ENCODE data around the gene SLC35D3. TPM values are rescaled to one million over a fixed set of nuclear protein-coding genes. Genes with fewer than 3 reads are reported as not detected.
"Not testable (repeated sequence)": the region's sequence is repeated elsewhere in the genome, so short reads cannot be mapped to it uniquely, and the experiment has no call there.

The SLC35D3 gene
- total RNA-seq, 1 donor from 2014 or later, result not detected

DNA sequence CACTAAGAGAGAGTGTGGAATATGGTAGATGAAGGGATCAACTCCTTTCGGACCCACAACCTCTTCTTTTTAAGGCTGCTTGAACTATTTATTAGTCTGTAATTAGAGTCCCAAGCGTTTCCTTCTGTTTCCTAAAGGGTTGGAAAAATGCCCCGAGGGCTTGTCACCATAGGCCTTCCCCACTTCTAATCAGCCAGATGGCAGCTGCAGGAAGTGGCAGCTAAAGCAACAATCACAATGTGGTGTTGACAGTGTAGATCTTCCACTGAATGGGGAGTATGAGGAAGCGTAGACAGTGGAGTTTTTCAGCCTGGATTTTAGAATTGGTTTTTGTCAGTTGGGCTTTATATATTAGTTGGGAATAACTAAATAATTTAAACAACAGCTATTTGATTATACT lies 40.6 kb downstream of the SLC35D3 start:
- DNase-seq (ENCODE audit: extremely low read depth, low read depth, low spot score), result no peak

DNA sequence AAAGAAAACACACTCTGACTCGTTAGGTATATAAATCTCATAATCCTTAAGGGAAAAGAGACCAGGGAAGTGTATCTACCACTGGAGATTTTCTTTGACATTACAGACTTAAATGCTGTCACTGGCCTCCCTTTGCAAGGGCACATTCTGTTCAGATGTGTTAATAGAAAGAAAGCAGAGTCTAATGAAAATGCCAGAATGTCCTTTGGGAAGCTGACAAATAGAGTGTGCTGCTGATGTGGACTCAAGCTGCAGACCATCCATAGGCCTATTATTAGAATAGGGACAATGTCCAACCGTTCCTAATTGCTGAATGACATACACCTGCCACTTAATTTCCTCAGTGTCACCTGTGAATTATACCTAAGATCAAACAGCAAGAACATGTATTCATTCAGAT lies 41.2 kb downstream of the SLC35D3 start:
- no peak for DNase-seq (ENCODE audit: extremely low read depth, low read depth, low spot score)

DNA sequence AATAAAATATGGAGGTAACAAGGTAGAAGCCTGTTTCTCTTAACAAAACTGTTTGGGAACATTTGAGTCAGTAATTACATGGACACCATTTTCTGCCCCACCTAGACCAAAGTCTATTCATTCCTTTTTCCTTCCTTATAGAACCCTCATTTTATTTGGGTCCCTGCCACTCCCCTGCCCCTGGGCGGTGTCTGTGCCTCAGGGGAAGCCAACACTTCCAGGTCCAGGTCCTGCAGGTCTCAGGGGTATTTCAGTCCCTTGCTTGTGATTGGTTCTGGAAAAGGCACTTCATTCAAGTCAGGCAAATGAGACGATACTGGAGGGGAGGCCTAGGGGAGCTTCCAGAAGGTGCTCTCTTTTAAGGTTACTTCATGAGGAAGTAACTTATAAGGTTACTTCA lies 42.3 kb downstream of the SLC35D3 start:
- no peak for DNase-seq (ENCODE audit: extremely low read depth, low read depth, low spot score)

DNA sequence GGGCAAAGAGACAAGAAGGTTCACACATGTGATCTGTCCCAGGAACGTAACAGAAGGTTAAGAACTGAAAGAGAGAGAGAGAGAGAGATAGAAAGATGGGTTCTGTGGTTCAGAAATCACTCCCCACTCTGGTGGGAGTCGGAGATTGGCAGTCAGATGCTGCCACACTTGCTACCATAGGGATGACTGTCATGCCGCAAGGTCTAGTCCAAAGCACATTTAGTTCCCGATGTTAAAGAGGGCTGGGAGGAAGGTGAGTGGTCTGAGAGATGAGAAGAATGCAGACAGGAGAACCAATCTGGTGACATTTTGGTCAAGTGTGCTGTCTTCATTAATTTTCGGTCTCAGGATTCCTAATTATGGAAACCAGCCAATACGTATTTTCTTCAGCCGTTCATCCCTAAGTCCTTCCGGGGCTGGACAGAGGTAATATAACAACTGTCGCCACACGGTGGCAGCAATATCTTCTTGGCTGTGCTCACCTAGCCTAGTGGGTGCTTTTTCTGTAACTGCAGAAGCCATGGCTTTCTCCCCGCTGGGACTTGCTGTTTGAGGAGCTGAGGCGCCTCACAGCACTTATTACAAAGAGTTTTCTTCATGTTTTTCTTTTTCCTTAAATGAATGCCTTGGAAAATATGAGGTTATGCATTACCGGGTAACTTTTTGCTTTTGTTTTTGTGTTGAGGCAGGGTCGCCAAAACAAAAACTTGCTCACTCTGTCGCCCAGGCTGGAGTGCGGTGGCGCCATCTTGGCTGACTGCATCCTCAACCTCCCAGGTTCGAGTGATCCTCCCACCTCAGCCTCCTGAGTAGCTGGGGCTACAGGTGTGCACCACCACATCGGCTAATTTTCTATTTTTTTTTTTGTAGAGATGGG lies 46.0 kb downstream of the SLC35D3 start:
- DNase-seq (ENCODE audit: extremely low read depth, low read depth, low spot score), result peak; percentile 23

DNA sequence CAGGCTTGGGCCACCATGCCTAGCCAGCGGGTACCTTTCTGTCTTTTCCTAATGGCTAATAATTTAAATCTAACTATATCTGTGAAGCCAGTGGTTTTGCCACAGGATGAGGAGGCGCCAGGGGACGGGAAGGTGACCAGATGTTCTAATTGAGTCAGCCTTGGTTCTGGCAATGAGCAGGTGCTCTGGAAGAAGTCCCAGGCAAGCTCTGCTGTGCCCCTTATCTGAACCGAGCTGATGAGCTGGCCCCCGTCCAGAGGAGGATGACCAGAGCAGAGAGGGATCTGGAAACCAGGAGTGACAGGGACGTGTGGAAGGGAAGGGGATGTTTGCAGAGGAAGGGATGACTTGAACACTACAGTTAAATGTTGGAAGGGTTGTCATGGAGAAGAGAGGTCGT lies 46.7 kb downstream of the SLC35D3 start:
- no peak for DNase-seq (ENCODE audit: extremely low read depth, low read depth, low spot score)

DNA sequence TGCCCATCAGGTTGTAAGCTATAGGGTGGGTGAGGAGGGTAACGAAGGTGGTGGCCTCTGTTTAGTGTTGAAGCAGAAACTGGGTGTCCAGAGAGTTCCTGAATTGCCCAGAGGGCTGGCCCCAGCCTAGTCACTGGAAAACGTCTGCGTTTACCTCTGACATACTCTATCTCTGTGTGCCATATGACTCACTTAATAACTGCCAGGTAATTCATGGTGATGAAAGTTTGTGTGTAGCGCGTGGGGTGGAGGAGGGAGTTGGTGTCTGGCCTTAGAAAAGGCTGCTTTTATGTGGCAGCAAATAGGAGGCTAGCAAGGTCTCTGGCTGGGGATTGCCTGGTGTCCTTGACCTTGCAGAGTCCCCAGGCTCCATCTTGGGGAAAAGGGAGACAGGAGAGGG lies 47.3 kb downstream of the SLC35D3 start:
- no peak for DNase-seq (ENCODE audit: extremely low read depth, low read depth, low spot score)

DNA sequence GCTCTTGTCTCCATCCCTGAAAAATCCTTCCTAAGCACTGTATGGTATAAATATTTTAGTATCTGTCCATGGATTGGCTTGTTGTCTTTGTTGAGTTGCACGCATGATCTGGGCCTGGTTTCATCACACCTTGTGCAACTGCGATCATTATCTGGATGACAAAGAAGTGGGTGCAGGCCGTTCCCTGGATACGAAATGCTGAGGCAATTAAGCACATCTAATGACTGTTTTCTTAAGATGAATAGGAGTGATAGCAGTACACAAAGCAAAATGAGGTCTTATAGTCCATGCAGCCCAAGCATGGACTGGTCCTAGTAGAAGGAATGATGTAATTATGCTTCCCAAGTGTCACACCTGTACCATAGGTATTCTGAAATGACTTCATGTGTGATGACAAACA lies 47.8 kb downstream of the SLC35D3 start:
- no peak for DNase-seq (ENCODE audit: extremely low read depth, low read depth, low spot score)

DNA sequence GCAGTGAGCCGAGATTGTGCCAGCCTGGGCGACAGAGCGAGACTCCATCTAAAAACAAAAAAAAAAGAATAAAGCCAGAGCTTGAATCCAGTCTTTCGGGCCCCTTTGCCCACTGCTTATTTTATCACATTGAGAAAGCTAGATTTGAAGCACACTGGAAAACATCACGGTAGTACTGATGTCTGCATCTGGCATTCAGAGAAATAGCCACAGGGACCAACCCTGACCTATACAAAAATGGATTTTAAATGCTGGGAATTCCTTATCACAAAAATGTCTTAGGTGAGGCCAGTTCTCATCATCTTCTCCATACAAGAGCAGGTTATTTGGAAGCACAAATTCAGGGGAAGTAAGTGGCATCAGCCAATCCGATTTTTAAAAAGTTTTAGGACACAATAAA lies 49.5 kb downstream of the SLC35D3 start:
- DNase-seq (ENCODE audit: extremely low read depth, low read depth, low spot score), result no peak

DNA sequence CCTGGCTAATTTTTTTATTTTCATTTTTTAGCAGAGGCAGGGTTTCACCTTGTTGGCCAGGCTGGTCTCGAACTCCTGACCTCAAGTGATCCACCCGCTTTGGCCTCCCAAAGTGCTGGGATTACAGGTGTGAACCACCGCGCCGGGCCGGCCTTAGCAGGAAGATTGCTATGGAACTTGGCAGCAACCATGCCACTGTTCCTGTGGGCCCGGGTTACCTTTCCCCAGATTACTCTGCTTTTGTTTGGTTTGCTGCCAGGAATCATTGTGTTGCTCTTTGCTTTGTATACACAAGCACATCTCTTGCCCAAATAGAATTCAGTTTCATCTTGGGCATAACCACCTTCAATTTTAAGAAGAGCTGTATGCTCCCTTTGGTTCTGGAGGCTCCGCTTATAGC lies 51.7 kb downstream of the SLC35D3 start:
- DNase-seq (ENCODE audit: extremely low read depth, low read depth, low spot score), result not testable (repeated sequence)

Other genes with a start within 250 kb of the SLC35D3 start
- 4.5 and 4.6 TPM in 2 replicates for gene MAP3K5, start 129.8 kb upstream of the SLC35D3 start, total RNA-seq
- gene PEX7, start 99.7 kb upstream of the SLC35D3 start, total RNA-seq, result 5.7 and 7.4 TPM in 2 replicates
- 0.06 and 0.48 TPM in 2 replicates for gene IL20RA, start 122.7 kb downstream of the SLC35D3 start, total RNA-seq